ENCODE results near the gene ELAPOR1.

The ELAPOR1 gene

DNA sequence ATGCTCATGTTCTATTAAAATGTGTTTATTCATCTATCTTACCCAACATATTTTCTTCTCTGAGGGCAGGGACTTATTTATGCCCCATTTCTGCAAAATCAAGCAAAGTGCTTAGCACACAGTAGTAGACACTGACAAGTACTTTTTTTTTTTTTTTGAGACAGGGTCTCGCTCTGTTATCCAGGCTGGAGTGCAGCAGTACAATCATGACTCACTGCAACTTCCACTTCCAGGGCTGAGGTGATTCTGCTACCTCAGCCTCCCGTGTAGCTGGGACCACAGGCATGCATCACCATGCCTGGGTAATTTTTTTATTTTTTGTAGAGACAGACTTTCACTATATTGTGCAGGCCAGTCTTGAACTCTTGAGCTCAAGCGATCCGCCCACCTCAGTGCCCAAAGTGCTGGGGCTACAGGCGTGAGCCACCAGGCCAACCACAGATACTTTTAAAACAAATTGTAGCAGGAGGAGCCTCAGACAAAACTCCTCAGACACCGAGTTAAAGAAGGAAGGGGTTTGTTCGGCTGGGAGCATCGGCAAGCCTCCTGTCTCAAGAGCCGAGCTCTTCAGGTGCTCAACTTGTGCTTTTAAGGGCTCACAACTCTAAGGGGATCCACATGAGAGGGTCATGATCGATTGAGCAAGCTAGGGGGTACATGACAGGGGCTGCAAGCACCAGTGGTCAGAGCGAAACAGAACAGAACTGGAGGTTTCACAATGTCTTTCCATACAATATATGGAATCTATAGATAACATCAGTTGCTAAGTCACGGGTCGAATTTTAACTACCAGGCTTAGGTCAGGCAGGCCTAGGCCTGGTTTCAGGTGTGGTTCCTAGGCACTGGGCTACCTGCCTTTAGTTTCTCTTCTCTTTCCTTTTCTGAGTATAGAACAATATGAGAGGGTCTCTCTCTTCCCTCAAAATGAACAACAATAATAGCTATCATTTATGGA is 29.1 kb upstream of the ELAPOR1 start:
- no peaks in the 10 kb centered on the region for H3K36me3 ChIP-seq (ENCODE audit: insufficient read depth, low read length)
- H3K4me3 ChIP-seq (ENCODE audit: low read length), result no peak overlapping the region
- H3K4me1 ChIP-seq (ENCODE audit: insufficient read depth, low read length), result peaks cover 18% of the 10 kb centered on the region; the same call in 1 of the 2 replicates
- 90% methylated on average over 13 of the region's 13 CpGs for WGBS
- no peak overlapping the region for H3K27ac ChIP-seq (ENCODE audit: low read depth, low read length)
- no peak overlapping the region for H3K9ac ChIP-seq (ENCODE audit: low read depth, low read length)
- no peaks in the 10 kb centered on the region for H3K27me3 ChIP-seq (ENCODE audit: insufficient read depth, low read length)
- no peaks in the 10 kb centered on the region for H3K9me3 ChIP-seq (ENCODE audit: insufficient read depth, low read depth, low read length)

DNA sequence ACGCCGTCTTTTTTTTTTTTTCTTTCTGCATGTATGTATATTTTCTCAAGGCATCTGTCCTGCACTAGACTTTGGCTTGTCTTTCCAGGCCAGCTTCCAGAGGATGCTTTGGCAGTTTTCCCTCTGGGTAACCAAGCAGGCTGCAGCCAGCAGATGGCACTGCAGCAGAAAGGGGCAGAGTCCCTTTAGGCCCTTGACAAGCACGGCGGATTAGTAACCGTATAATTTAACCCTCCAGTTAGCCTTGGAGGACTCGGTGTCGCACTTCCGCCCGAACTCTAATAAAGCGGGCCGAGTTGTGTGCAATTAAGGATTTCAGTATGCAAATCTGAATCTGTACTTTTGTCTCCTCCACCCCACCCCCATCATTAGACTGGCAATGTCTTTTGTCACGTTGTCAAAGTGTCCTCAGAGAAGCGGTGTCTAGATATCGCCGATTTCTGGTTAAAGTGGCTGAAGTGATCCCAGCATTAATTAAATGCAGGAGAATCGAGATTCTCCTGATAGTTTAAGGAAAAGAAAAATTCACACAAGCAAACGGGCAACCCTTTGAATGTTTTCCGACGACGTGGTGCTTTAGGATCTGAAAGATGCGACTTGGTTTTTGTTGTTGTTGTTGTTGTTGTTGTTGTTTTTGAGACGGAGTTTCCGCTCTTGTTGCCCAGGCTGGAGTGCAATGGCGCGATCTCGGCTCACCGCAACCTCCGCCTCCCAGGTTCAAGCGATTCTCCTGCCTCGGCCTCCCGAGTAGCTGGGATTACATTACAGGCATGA is 24.5 kb upstream of the ELAPOR1 start:
- H3K9ac ChIP-seq (ENCODE audit: low read depth, low read length), result no peak overlapping the region
- peaks cover 3% of the 10 kb centered on the region for H3K36me3 ChIP-seq (ENCODE audit: insufficient read depth, low read length)
- no peaks in the 10 kb centered on the region for H3K9me3 ChIP-seq (ENCODE audit: insufficient read depth, low read depth, low read length)
- no peak overlapping the region; the same call in 1 of the 2 replicates for H3K4me3 ChIP-seq (ENCODE audit: low read length)
- no peaks in the 10 kb centered on the region for H3K27me3 ChIP-seq (ENCODE audit: insufficient read depth, low read length)
- H3K27ac ChIP-seq (ENCODE audit: low read depth, low read length), result no peak overlapping the region
- WGBS, result 88% methylated on average over 31 of the region's 31 CpGs
- peaks cover 7% of the 10 kb centered on the region; the same call in 1 of the 2 replicates for H3K4me1 ChIP-seq (ENCODE audit: insufficient read depth, low read length)

DNA sequence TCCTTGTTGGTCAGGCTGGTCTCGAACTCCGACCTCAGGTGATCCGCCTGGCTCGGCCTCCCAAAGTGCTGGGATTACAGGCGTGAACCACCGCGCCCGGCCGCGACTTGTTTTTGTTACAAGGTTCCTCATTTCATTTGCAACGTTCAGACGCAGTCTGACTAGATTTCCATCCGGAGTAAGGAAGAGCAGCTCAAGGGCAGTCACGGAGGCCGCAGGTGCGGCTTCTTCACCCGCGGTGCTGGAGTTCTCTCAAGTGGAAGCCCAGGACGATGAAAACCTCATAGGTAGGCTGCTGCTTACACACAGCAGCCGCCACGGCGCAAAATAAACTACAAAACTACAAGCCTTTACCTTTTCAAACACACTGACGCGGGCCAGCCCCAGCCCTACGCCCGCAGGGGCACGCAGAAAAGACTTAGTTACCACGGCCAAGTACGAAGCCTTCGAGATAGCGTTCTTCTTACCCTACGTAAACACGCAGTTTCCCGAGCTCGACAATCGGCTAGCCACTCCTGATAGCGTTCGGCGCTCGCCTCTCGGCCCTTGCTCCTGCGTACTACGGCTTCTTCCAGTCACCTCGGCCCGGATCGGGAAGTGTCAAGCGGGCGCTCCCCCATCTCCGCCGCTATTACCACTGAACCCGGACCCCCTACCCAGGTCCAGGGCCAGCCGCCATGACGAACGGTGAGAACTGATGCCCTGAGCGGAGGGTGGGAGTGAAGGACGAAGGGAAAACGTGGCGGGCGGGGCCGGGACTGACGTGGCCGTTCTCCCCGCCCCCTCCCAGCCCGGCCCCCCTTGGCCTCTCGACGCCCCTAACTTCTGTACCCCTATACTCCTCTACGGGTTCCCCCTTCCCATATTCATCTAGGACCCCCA is 23.5 kb upstream of the ELAPOR1 start, which contains the start of gene TMEM167B:
Gene TMEM167B, plus strand, starts transcription at position 569 of the 882 bp plus-strand sequence. Its CDS starts 109 bp downstream, at position 678.
- Histone ChIP-seq H3K4me3 (ENCODE audit: low read length) (peak within 1 kb of the TSS; percentile 81), H3K9me3 (ENCODE audit: insufficient read depth, low read depth, low read length) (no peaks in the 10 kb centered on the region), H3K27me3 (ENCODE audit: insufficient read depth, low read length) (no peaks in the 10 kb centered on the region), H3K27ac (ENCODE audit: low read depth, low read length) (peak within 1 kb of the TSS; percentile 79), H3K36me3 (ENCODE audit: insufficient read depth, low read length) (peaks cover 12% of the 10 kb centered on the region), H3K4me1 (ENCODE audit: insufficient read depth, low read length) (peaks cover 7% of the 10 kb centered on the region; the same call in 1 of the 2 replicates), H3K9ac (ENCODE audit: low read depth, low read length) (peak within 1 kb of the TSS; percentile 74)
- 16% methylated on average over 67 of the region's 67 CpGs for WGBS

DNA sequence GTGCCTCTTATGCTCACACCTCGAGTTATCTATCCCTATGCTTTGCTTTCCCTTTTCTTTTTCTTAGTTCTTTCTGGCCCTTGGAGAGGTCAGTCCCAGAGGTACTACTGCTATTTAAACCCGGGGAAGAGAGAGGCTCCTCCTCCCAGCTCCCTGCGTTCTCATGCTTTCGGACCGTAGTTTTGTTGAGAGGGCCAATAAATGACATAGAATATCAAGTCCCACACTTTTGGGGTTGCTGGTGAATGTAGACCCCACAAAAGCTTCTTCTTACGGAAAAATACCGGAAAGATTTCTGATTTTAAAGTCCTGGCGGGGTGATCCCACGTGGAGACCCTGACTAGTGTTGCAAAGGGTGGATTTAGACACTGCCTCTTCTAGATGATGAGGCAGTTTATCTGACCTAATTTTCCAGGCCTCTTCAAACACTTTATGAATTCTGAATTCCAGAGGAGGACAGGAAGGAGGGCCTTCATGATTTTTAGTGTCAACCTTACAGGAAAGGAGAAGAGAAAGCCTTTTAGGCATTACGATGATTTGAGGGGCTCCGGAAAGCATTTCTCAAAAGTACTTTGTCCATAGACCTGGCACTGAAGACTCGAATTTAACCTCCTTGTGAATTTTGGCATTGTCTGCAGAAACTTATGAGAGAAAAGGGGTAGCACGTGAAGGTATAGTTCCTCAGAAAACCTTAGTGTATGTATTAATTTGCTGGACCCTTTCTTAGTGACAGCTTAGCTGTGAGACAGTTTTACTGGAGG is 22.7 kb upstream of the ELAPOR1 start:
- peak overlapping the region; percentile 74 for H3K9ac ChIP-seq (ENCODE audit: low read depth, low read length)
- peaks cover 12% of the 10 kb centered on the region for H3K36me3 ChIP-seq (ENCODE audit: insufficient read depth, low read length)
- H3K27ac ChIP-seq (ENCODE audit: low read depth, low read length), result peak overlapping the region; percentile 79
- WGBS, result 5% methylated on average over 13 of the region's 13 CpGs
- H3K9me3 ChIP-seq (ENCODE audit: insufficient read depth, low read depth, low read length), result no peaks in the 10 kb centered on the region
- H3K27me3 ChIP-seq (ENCODE audit: insufficient read depth, low read length), result no peaks in the 10 kb centered on the region
- peak overlapping the region; percentile 81 for H3K4me3 ChIP-seq (ENCODE audit: low read length)
- peaks cover 7% of the 10 kb centered on the region; the same call in 1 of the 2 replicates for H3K4me1 ChIP-seq (ENCODE audit: insufficient read depth, low read length)

DNA sequence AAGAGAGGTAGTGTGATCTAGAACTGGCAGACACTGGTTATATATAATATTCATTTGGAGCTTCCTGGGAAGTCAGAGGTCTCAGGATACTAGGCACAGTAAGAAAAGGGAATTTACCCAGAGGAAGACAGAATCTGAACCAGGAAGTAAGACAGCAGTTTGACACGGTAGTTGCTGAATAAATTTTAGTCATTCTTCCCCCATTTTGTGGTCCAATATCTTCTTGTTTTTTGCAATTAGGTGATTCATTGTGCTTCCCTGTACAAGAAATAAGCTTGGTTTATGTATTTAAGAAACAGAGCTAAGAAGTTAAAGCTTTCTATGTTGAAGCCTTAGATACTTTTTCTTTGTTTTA is 22.1 kb upstream of the ELAPOR1 start:
- no peaks in the 10 kb centered on the region for H3K9me3 ChIP-seq (ENCODE audit: insufficient read depth, low read depth, low read length)
- peaks cover 17% of the 10 kb centered on the region for H3K36me3 ChIP-seq (ENCODE audit: insufficient read depth, low read length)
- H3K9ac ChIP-seq (ENCODE audit: low read depth, low read length), result peak overlapping the region; percentile 74; the same call in 1 of the 2 replicates
- peaks cover 7% of the 10 kb centered on the region; the same call in 1 of the 2 replicates for H3K4me1 ChIP-seq (ENCODE audit: insufficient read depth, low read length)
- H3K27me3 ChIP-seq (ENCODE audit: insufficient read depth, low read length), result no peaks in the 10 kb centered on the region
- 93% methylated on average over 1 of the region's 1 CpG for WGBS
- H3K4me3 ChIP-seq (ENCODE audit: low read length), result peak overlapping the region; percentile 81
- H3K27ac ChIP-seq (ENCODE audit: low read depth, low read length), result no peak overlapping the region; the same call in 1 of the 2 replicates

DNA sequence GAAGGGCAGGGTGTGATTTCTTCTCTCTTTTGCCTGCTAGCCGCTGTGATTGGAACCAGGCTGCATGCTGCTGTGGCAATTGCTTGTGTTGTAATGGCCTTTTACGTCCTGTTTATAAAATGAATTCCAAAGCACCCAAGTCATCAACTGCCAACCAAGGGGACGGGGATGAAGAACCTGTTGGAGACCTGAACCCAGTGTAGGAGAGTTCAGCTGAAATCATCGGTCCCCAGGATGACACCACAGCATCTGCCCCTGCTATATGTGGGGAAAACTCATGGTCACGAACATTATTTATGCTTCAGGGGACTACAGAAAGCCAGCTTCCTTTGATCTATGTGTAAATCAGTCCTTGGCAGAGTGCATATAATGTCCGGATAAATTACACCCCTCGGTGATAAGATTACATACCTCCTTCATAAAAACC is 19.5 kb upstream of the ELAPOR1 start:
- Histone ChIP-seq H3K27ac (ENCODE audit: low read depth, low read length) (no peak overlapping the region), H3K27me3 (ENCODE audit: insufficient read depth, low read length) (no peaks in the 10 kb centered on the region), H3K9me3 (ENCODE audit: insufficient read depth, low read depth, low read length) (no peaks in the 10 kb centered on the region), H3K36me3 (ENCODE audit: insufficient read depth, low read length) (peaks cover 17% of the 10 kb centered on the region), H3K4me3 (ENCODE audit: low read length) (no peak overlapping the region), H3K4me1 (ENCODE audit: insufficient read depth, low read length) (peaks cover 7% of the 10 kb centered on the region; the same call in 1 of the 2 replicates), H3K9ac (ENCODE audit: low read depth, low read length) (no peak overlapping the region)
- 96% methylated on average over 5 of the region's 7 CpGs for WGBS

DNA sequence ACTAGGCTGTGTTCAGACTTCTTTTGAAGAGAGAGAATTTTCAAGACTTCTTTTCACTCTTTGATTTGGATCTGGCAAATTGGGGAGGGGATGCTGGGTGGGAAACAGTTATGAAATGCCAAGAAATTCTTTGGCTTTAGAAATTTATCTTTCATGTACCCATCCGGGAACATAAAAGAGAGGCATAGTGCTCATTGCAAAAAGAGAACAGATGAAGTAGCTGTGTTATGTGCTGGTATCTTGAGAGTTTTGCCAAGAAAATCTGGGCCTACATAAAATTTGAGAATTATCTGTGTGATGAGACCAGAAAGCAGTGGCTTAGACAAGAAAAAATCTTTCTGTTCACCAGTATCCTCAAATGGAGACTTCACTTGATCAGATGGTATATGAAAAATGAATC is 19.0 kb upstream of the ELAPOR1 start:
- Histone ChIP-seq H3K9ac (ENCODE audit: low read depth, low read length) (no peak overlapping the region), H3K27ac (ENCODE audit: low read depth, low read length) (no peak overlapping the region), H3K4me3 (ENCODE audit: low read length) (no peak overlapping the region), H3K4me1 (ENCODE audit: insufficient read depth, low read length) (peaks cover 7% of the 10 kb centered on the region; the same call in 1 of the 2 replicates), H3K36me3 (ENCODE audit: insufficient read depth, low read length) (peaks cover 17% of the 10 kb centered on the region), H3K9me3 (ENCODE audit: insufficient read depth, low read depth, low read length) (no peaks in the 10 kb centered on the region), H3K27me3 (ENCODE audit: insufficient read depth, low read length) (no peaks in the 10 kb centered on the region)
- WGBS, result 90% methylated on average over 1 of the region's 1 CpG

DNA sequence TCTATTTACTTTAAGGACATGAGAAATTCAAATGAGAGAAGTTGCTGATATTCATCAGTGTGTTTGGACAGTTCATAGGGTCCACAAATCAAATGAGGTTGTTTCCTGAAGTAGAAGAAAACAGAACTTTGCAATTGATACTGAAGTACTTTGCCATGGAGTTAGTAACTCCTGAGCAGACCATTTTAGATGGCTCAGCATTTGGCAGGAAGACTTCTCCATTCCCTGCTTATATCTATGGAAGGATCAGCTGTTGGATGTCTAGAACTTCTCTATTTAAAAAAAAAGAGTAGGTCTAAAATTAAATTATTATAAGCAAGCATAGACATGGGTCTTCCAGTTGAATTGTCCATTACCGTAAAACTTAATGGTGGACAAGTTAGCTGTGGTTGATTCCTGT is 18.3 kb upstream of the ELAPOR1 start:
- no peaks in the 10 kb centered on the region for H3K27me3 ChIP-seq (ENCODE audit: insufficient read depth, low read length)
- H3K9me3 ChIP-seq (ENCODE audit: insufficient read depth, low read depth, low read length), result no peaks in the 10 kb centered on the region
- no peak overlapping the region for H3K27ac ChIP-seq (ENCODE audit: low read depth, low read length)
- no peak overlapping the region for H3K9ac ChIP-seq (ENCODE audit: low read depth, low read length)
- peaks cover 17% of the 10 kb centered on the region for H3K36me3 ChIP-seq (ENCODE audit: insufficient read depth, low read length)
- H3K4me3 ChIP-seq (ENCODE audit: low read length), result no peak overlapping the region
- 93% methylated on average over 1 of the region's 1 CpG for whole genome bisulfite sequencing
- peaks cover 7% of the 10 kb centered on the region; the same call in 1 of the 2 replicates for H3K4me1 ChIP-seq (ENCODE audit: insufficient read depth, low read length)

DNA sequence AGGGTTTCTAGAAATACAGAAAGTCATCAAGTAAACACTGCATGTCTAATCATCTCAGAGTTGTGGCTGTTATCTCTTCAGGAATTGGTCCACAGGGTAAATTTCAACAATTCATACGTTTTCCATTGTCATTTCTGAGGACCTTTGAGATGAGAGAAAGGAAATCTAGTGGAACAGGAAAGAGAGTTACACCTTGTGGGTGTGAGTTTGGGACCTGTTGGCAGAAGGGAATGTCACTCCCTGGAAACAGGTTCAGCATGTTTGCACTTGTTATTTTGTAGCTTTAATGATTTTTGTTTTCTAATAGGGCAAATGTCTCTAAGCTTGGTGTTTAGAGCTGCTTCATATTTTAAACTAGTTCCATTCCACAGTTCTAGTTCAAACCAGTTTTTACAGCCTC is 17.8 kb upstream of the ELAPOR1 start:
- Histone ChIP-seq H3K9me3 (ENCODE audit: insufficient read depth, low read depth, low read length) (no peaks in the 10 kb centered on the region), H3K4me3 (ENCODE audit: low read length) (no peak overlapping the region), H3K4me1 (ENCODE audit: insufficient read depth, low read length) (peaks cover 7% of the 10 kb centered on the region; the same call in 1 of the 2 replicates), H3K27ac (ENCODE audit: low read depth, low read length) (no peak overlapping the region), H3K27me3 (ENCODE audit: insufficient read depth, low read length) (no peaks in the 10 kb centered on the region), H3K9ac (ENCODE audit: low read depth, low read length) (no peak overlapping the region), H3K36me3 (ENCODE audit: insufficient read depth, low read length) (peaks cover 17% of the 10 kb centered on the region)
- 92% methylated on average over 1 of the region's 1 CpG for WGBS
